GM12891 (cell line): ENCODE measurements around the gene CD276.

Source experiments
- POLR2A ChIP-seq: IDR thresholded peaks from 2 replicates; pipeline ENCODE4 v1.6.1; 2011; ENCODE audit warnings: low read depth, low read length, control low read depth
- POLR2AphosphoS5 ChIP-seq: IDR thresholded peaks from 2 replicates; pipeline ENCODE4 v1.6.1; 2011; ENCODE audit warnings: low read depth, low read length, control low read depth

DNA sequence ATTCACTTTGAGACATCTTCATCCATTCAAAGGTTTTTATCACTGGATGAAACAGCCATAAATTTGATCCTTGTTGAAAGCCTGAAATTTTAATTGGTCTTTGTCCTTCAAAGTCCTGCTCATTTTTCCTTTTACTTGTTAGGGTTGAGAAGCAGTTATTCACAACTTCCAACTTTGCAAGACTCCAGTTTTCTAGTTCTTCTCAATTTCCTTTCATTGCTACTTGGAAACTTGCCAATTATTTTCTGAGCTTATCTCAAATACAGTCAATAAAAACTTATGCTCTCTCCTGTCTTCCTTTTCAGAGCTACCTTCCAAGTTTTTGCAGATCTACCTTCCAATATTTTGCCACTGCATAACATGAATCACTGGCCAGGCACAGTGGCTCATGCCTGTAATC is 23.7 kb upstream of the CD276 start:
- TF ChIP-seq POLR2A (no peak), POLR2AphosphoS5 (no peak)
